Testis (tissue), 3 donors: ENCODE results near the gene VDAC2. TPM values are rescaled to one million over a fixed set of nuclear protein-coding genes. Genes with fewer than 3 reads are reported as not detected.
"Not testable (repeated sequence)": the region's sequence is repeated elsewhere in the genome, so short reads cannot be mapped to it uniquely, and the experiment has no call there.

Experiments used
- DNase-seq: peaks from one replicate; pipeline ENCODE4 v3.0.0-alpha.2; 2019
- H3K27ac ChIP-seq, 2 donors: fragments of 200-600 bp; sonication (generic); one replicate each; pipeline ENCODE4 v1.5.1; 2019
- H3K27me3 ChIP-seq: fragments of 200-600 bp; sonication (generic); one replicate; pipeline ENCODE4 v1.5.1; 2019
- H3K36me3 ChIP-seq: fragments of 200-600 bp; sonication (generic); one replicate; pipeline ENCODE4 v1.5.1; 2017; ENCODE audit warnings: low read depth; ENCODE audit errors: missing control alignments
- H3K4me1 ChIP-seq: fragments of 200-600 bp; sonication (generic); one replicate; pipeline ENCODE4 v1.5.1; 2019
- H3K4me3 ChIP-seq, 2 donors: fragments of 200-600 bp; sonication (generic); one replicate each; pipeline ENCODE4 v1.5.1; 2017 to 2019
- H3K9me3 ChIP-seq: fragments of 200-600 bp; sonication (generic); one replicate; pipeline ENCODE4 v1.5.1; 2017
- CTCF ChIP-seq, 3 experiments: fragments of 450-650 bp in 2 of 3; fragments of 200-600 bp in 1 of 3; sonication (generic) in 1 of 3; IDR thresholded peaks; one replicate each; pipeline ENCODE4 v1.5.1; 2016 to 2019; ENCODE audit warnings: antibody characterized with exemption in 3 of 3, mild to moderate bottlenecking in 2 of 3, moderate library complexity in 1 of 3
- POLR2A ChIP-seq: fragments of 450-650 bp; IDR thresholded peaks from one replicate; pipeline ENCODE4 v1.6.1; 2017; ENCODE audit warnings: antibody characterized with exemption, mild to moderate bottlenecking, moderate library complexity
- WGBS, 2 donors: methylation state at CpG; one replicate each; pipeline ENCODE4 v1.1.5; 2018; 5-methylcytosine and 5-hydroxymethylcytosine counted together
- intact Hi-C: fragments of 100-400 bp; cut with DNase I; formaldehyde crosslinking; loops from one replicate; pipeline ENCODE4 v1.15.1; 2023; ENCODE audit warnings: low total_unique reads
- polyA plus RNA-seq: library from polyadenylated mRNA; stranded (reverse); fragments of 350-450 nt; fragmentation: Illumina TruSeq; extraction: RNeasy Lipid Tissue Mini Kit (QIAGEN cat#74804); gene quantifications from one replicate; pipeline ENCODE4 v1.2.3, GENCODE V29; 2014; ENCODE audit warnings: low read depth, low replicate concordance; ENCODE audit not compliant: insufficient read depth
- total RNA-seq, 2 donors: library from RNA; depleted of rRNA; stranded (reverse); fragments of >200 nt; gene quantifications; one replicate each; pipeline ENCODE4 v1.2.3, GENCODE V29; 2016

The VDAC2 gene
- total and polyA plus RNA-seq, 3 donors from 2014 or later = 105 to 234 (median 111) TPM

- DNase-seq = no peak
- H3K4me1 ChIP-seq = peaks cover 17% of the 10 kb centered on the region
- no peaks in the 10 kb centered on the region for H3K9me3 ChIP-seq
- no peak overlapping the region for H3K4me3 ChIP-seq
- peak overlapping the region; percentile 9 to 99 for H3K27ac ChIP-seq
- H3K27me3 ChIP-seq = no peaks in the 10 kb centered on the region
- no peaks in the 10 kb centered on the region for H3K36me3 ChIP-seq
- 51 to 60% methylated on average over 6 of the region's 6 CpGs for WGBS, 2 donors
- intact Hi-C loops = no loop called here
- TF ChIP-seq CTCF (IDR thresholded peaks at IDR 0.05) (no peak), POLR2A (no peak)
Observed at GRCh38 chr10:75212343-75212742, 1.7 kb downstream of the VDAC2 start.

GRCh38 chr10:75220274-75220673 is 9.7 kb downstream of the VDAC2 start:
- intact Hi-C loops = no loop called here
- H3K27ac ChIP-seq = no peak overlapping the region
- H3K36me3 ChIP-seq = no peaks in the 10 kb centered on the region
- peaks cover 20% of the 10 kb centered on the region for H3K4me1 ChIP-seq
- TF ChIP-seq CTCF (IDR thresholded peaks at IDR 0.05) (no peak), POLR2A (no peak)
- H3K4me3 ChIP-seq = no peak overlapping the region
- WGBS, 2 donors = 82 to 87% methylated on average over 4 of the region's 4 CpGs
- no peaks in the 10 kb centered on the region for H3K9me3 ChIP-seq
- no peaks in the 10 kb centered on the region for H3K27me3 ChIP-seq
- no peak for DNase-seq

- DNase-seq = not testable (repeated sequence)
Observed at GRCh38 chr10:75221492-75221891, 10.9 kb downstream of the VDAC2 start.

GRCh38 chr10:75223507-75223906 is 12.9 kb downstream of the VDAC2 start:
- WGBS, 2 donors = 45 to 51% methylated on average over 2 of the region's 2 CpGs
- no peak overlapping the region for H3K4me3 ChIP-seq
- H3K9me3 ChIP-seq = no peaks in the 10 kb centered on the region
- peak overlapping the region; percentile 34 to 92 for H3K27ac ChIP-seq
- no peak for DNase-seq
- no peaks in the 10 kb centered on the region for H3K36me3 ChIP-seq
- no peaks in the 10 kb centered on the region for H3K27me3 ChIP-seq
- H3K4me1 ChIP-seq = peaks cover 40% of the 10 kb centered on the region
- TF ChIP-seq CTCF (IDR thresholded peaks at IDR 0.05) = no peak
- TF ChIP-seq POLR2A = no peak
- intact Hi-C loops = no loop called here

More at GRCh38 chr10:75221492-75221891, 10.9 kb downstream of the VDAC2 start:
- H3K36me3 ChIP-seq, H3K4me3 ChIP-seq, H3K27ac ChIP-seq, intact Hi-C loops, H3K27me3 ChIP-seq, H3K9me3 ChIP-seq: not testable (repeated sequence)
- H3K4me1 ChIP-seq = peaks cover 30% of the 10 kb centered on the region
- WGBS, 2 donors = 94 to 95% methylated on average over 8 of the region's 8 CpGs

GRCh38 chr10:75226095-75226494 is 15.5 kb downstream of the VDAC2 start:
- Histone ChIP-seq H3K36me3 (no peaks in the 10 kb centered on the region), H3K9me3 (no peaks in the 10 kb centered on the region), H3K4me3 (no peak overlapping the region), H3K27me3 (no peaks in the 10 kb centered on the region), H3K27ac (peak overlapping the region; percentile 82 to 92), H3K4me1 (peaks cover 40% of the 10 kb centered on the region)
- intact Hi-C loops = no loop called here
- DNase-seq = no peak
- no peak for TF ChIP-seq POLR2A
- no peak for TF ChIP-seq CTCF (IDR thresholded peaks at IDR 0.05)
- 19 to 31% methylated on average over 2 of the region's 2 CpGs for WGBS, 2 donors
